ENCODE results near the gene THBD. TPM values are rescaled to one million over a fixed set of nuclear protein-coding genes. Genes with fewer than 3 reads are reported as not detected.

THBD gene
- total and polyA plus RNA-seq, 2 donors = 1.6 to 16.8 TPM

GRCh38 chr20:23086931-23087411 is 37.5 kb upstream of the THBD start:
- Histone ChIP-seq H3K36me3 (ENCODE audit: control insufficient read depth in 2 of 2, insufficient read depth in 2 of 2, low read length in 1 of 2) (no peaks in the 10 kb centered on the region), H3K4me1 (ENCODE audit: control insufficient read depth in 2 of 2, insufficient read depth in 2 of 2, low read length in 2 of 2) (peaks cover 8 to 55% of the 10 kb centered on the region in 2 donors), H3K27ac (ENCODE audit: low read depth in 1 of 2, low read length in 1 of 2) (peak overlapping the region in 1 of 2 donors; percentile 70), H3K9me3 (ENCODE audit: control insufficient read depth in 2 of 2, insufficient read depth in 1 of 2, low read length in 1 of 2) (no peaks in the 10 kb centered on the region), H3K27me3 (ENCODE audit: control insufficient read depth in 2 of 2, insufficient read depth in 1 of 2, low read length in 1 of 2) (no peaks in the 10 kb centered on the region), H3K4me3 (ENCODE audit: low read length in 2 of 2) (no peak overlapping the region)
- WGBS = 86% methylated on average over 14 of the region's 14 CpGs
- peak in 1 of 9 donors; percentile 30 for DNase-seq (ENCODE audit: low read depth in 6 of 9, low spot score in 9 of 9)

- peak within 1 kb of the TSS; percentile 26 to 47 for H3K4me3 ChIP-seq (ENCODE audit: low read length in 2 of 2)
- H3K27ac ChIP-seq (ENCODE audit: low read depth in 1 of 2, low read length in 1 of 2) = peak within 1 kb of the TSS; percentile 54 to 70
- DNase-seq (ENCODE audit: low read depth in 6 of 9, low spot score in 9 of 9) = peak; percentile 40 to 85 (median 61)
- peaks cover 0 to 4% of the 10 kb centered on the region in 2 donors for H3K36me3 ChIP-seq (ENCODE audit: control insufficient read depth in 2 of 2, insufficient read depth in 2 of 2, low read length in 1 of 2)
- no peaks in the 10 kb centered on the region for H3K9me3 ChIP-seq (ENCODE audit: control insufficient read depth in 2 of 2, insufficient read depth in 1 of 2, low read length in 1 of 2)
- WGBS = 27% methylated on average over 28 of the region's 28 CpGs
- peaks cover 8 to 64% of the 10 kb centered on the region in 2 donors for H3K4me1 ChIP-seq (ENCODE audit: control insufficient read depth in 2 of 2, insufficient read depth in 2 of 2, low read length in 2 of 2)
- H3K27me3 ChIP-seq (ENCODE audit: control insufficient read depth in 2 of 2, insufficient read depth in 1 of 2, low read length in 1 of 2) = no peaks in the 10 kb centered on the region
Measured at GRCh38 chr20:23086056-23086566, 36.6 kb upstream of the THBD start, which contains the start of gene CD93. Gene CD93 (minus strand): TSS chr20:23086324. CDS start chr20:23086192, 132 bp downstream.

- 80% methylated on average over 23 of the region's 23 CpGs for WGBS
- Histone ChIP-seq H3K27me3 (ENCODE audit: control insufficient read depth in 2 of 2, insufficient read depth in 1 of 2, low read length in 1 of 2) (no peaks in the 10 kb centered on the region), H3K9me3 (ENCODE audit: control insufficient read depth in 2 of 2, insufficient read depth in 1 of 2, low read length in 1 of 2) (no peaks in the 10 kb centered on the region), H3K36me3 (ENCODE audit: control insufficient read depth in 2 of 2, insufficient read depth in 2 of 2, low read length in 1 of 2) (peaks cover 0 to 4% of the 10 kb centered on the region in 2 donors), H3K4me1 (ENCODE audit: control insufficient read depth in 2 of 2, insufficient read depth in 2 of 2, low read length in 2 of 2) (peaks cover 8 to 64% of the 10 kb centered on the region in 2 donors), H3K27ac (ENCODE audit: low read depth in 1 of 2, low read length in 1 of 2) (peak overlapping the region; percentile 54 to 70), H3K4me3 (ENCODE audit: low read length in 2 of 2) (peak overlapping the region; percentile 26 to 47)
- peak in 5 of 9 donors; percentile 26 to 63 (median 34) for DNase-seq (ENCODE audit: low read depth in 6 of 9, low spot score in 9 of 9)
Measured at GRCh38 chr20:23085436-23086055, 36.1 kb upstream of the THBD start.

DNA sequence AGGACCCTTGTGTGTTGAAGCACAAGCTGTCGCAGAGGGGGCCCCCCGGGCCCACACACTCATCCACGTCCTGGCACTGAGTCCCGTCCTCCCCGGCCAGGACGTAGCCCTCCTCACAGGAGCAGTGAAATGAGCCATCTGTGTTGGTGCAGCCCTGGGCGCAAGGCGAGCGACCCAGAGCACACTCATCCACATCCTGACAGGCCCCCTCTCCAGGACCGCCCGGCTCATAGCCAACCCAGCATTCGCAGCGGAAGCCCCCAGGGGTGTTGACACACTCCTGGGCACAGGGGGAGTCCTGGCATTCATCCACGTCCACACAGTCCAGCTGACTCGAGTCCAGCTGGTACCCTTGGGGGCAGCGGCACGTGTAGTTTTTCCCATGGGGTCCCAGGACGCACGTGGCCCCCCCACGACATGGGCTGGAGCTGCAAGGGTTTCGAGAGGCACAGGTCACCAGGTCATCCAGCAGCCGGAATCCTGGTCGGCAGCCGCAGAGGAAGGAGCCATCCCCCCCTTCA is 35.4 kb upstream of the THBD start:
- peaks cover 8 to 64% of the 10 kb centered on the region in 2 donors for H3K4me1 ChIP-seq (ENCODE audit: control insufficient read depth in 2 of 2, insufficient read depth in 2 of 2, low read length in 2 of 2)
- H3K36me3 ChIP-seq (ENCODE audit: control insufficient read depth in 2 of 2, insufficient read depth in 2 of 2, low read length in 1 of 2) = peaks cover 0 to 4% of the 10 kb centered on the region in 2 donors
- peaks cover 0 to 1% of the 10 kb centered on the region in 2 donors for H3K9me3 ChIP-seq (ENCODE audit: control insufficient read depth in 2 of 2, insufficient read depth in 1 of 2, low read length in 1 of 2)
- WGBS = 95% methylated on average over 24 of the region's 24 CpGs
- H3K4me3 ChIP-seq (ENCODE audit: low read length in 2 of 2) = peak overlapping the region in 1 of 2 donors; percentile 47
- no peak overlapping the region for H3K27ac ChIP-seq (ENCODE audit: low read depth in 1 of 2, low read length in 1 of 2)
- peak in 1 of 9 donors; percentile 8 for DNase-seq (ENCODE audit: low read depth in 6 of 9, low spot score in 9 of 9)
- no peaks in the 10 kb centered on the region for H3K27me3 ChIP-seq (ENCODE audit: control insufficient read depth in 2 of 2, insufficient read depth in 1 of 2, low read length in 1 of 2)

DNA sequence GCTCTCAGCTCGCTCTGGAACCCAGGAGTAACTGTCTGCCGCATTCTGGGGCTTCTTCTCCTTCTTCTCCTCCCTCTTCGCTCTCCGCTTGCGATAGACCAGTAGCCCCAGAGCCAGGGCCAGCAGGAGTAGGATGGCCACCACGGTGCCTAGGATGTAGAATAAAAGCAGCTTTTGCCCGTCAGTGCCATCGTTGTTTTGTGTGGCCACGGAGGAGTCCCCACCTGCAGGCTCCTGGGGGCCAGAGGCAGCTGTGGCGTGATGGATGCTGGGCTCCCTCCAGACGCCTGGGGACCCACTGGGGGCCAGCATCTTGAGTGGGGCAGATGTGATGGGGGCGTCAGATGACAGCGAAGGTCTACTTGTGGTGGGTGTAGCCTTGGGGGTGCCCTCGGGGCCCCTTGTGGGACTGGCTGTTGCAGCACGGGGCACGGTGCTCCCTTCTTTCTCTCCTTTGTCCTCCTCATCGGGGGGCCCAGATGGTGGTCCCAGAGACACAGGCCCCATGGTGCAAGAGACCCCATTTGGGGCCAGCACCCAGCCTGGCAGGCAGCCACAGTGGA is 34.9 kb upstream of the THBD start:
- Histone ChIP-seq H3K9me3 (ENCODE audit: control insufficient read depth in 2 of 2, insufficient read depth in 1 of 2, low read length in 1 of 2) (peaks cover 0 to 1% of the 10 kb centered on the region in 2 donors), H3K4me3 (ENCODE audit: low read length in 2 of 2) (peak overlapping the region in 1 of 2 donors; percentile 47), H3K27me3 (ENCODE audit: control insufficient read depth in 2 of 2, insufficient read depth in 1 of 2, low read length in 1 of 2) (no peaks in the 10 kb centered on the region), H3K27ac (ENCODE audit: low read depth in 1 of 2, low read length in 1 of 2) (peak overlapping the region; percentile 4 to 40), H3K4me1 (ENCODE audit: control insufficient read depth in 2 of 2, insufficient read depth in 2 of 2, low read length in 2 of 2) (peaks cover 8 to 64% of the 10 kb centered on the region in 2 donors), H3K36me3 (ENCODE audit: control insufficient read depth in 2 of 2, insufficient read depth in 2 of 2, low read length in 1 of 2) (peaks cover 0 to 4% of the 10 kb centered on the region in 2 donors)
- DNase-seq (ENCODE audit: low read depth in 6 of 9, low spot score in 9 of 9) = peak in 1 of 9 donors; percentile 7
- WGBS = 95% methylated on average over 17 of the region's 17 CpGs

DNA sequence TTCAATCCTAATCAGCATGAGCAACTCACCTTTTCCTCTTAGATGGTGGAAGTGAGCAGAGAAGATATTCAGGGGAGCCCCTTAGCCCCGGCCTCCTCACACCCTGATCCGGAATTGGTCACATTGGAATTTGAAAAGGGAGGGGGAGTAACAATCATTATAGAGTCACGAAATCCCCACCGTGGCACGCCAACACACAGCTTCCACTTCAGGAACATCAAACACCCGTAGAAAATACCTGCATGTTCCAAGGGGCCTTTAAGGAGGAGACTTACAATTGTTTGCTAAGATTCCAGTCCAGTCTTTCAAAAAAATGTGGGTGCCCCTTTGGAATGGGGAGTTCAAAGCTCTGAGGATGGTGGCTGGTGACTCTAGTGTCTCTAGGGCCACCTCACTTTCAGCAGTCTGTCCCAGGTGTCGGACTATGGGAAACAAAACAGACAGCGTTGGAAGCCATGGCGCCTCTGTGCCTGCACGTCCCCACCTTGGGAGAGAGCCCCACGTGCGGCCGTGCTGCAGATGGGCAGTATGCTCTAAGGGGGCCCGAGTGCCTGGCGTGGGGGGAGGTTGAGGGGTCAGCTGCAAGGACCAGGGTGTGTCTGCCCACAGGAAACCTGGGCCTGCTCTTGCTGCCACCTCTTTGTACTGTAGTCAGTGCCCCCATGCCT is 34.2 kb upstream of the THBD start:
- Histone ChIP-seq H3K4me3 (ENCODE audit: low read length in 2 of 2) (peak overlapping the region in 1 of 2 donors; percentile 47), H3K36me3 (ENCODE audit: control insufficient read depth in 2 of 2, insufficient read depth in 2 of 2, low read length in 1 of 2) (peaks cover 0 to 4% of the 10 kb centered on the region in 2 donors), H3K9me3 (ENCODE audit: control insufficient read depth in 2 of 2, insufficient read depth in 1 of 2, low read length in 1 of 2) (peaks cover 0 to 1% of the 10 kb centered on the region in 2 donors), H3K4me1 (ENCODE audit: control insufficient read depth in 2 of 2, insufficient read depth in 2 of 2, low read length in 2 of 2) (peaks cover 8 to 64% of the 10 kb centered on the region in 2 donors), H3K27me3 (ENCODE audit: control insufficient read depth in 2 of 2, insufficient read depth in 1 of 2, low read length in 1 of 2) (no peaks in the 10 kb centered on the region), H3K27ac (ENCODE audit: low read depth in 1 of 2, low read length in 1 of 2) (peak overlapping the region; percentile 40 to 45)
- peak in 1 of 9 donors; percentile 18 for DNase-seq (ENCODE audit: low read depth in 6 of 9, low spot score in 9 of 9)
- WGBS = 92% methylated on average over 15 of the region's 15 CpGs

GRCh38 chr20:23082846-23083552 is 33.5 kb upstream of the THBD start:
- Histone ChIP-seq H3K27me3 (ENCODE audit: control insufficient read depth in 2 of 2, insufficient read depth in 1 of 2, low read length in 1 of 2) (no peaks in the 10 kb centered on the region), H3K27ac (ENCODE audit: low read depth in 1 of 2, low read length in 1 of 2) (peak overlapping the region; percentile 40 to 45), H3K4me1 (ENCODE audit: control insufficient read depth in 2 of 2, insufficient read depth in 2 of 2, low read length in 2 of 2) (peaks cover 8 to 64% of the 10 kb centered on the region in 2 donors), H3K36me3 (ENCODE audit: control insufficient read depth in 2 of 2, insufficient read depth in 2 of 2, low read length in 1 of 2) (peaks cover 0 to 4% of the 10 kb centered on the region in 2 donors), H3K4me3 (ENCODE audit: low read length in 2 of 2) (peak overlapping the region in 1 of 2 donors; percentile 47), H3K9me3 (ENCODE audit: control insufficient read depth in 2 of 2, insufficient read depth in 1 of 2, low read length in 1 of 2) (peaks cover 0 to 1% of the 10 kb centered on the region in 2 donors)
- DNase-seq (ENCODE audit: low read depth in 6 of 9, low spot score in 9 of 9) = peak in 1 of 9 donors; percentile 35
- WGBS = 92% methylated on average over 9 of the region's 9 CpGs

DNA sequence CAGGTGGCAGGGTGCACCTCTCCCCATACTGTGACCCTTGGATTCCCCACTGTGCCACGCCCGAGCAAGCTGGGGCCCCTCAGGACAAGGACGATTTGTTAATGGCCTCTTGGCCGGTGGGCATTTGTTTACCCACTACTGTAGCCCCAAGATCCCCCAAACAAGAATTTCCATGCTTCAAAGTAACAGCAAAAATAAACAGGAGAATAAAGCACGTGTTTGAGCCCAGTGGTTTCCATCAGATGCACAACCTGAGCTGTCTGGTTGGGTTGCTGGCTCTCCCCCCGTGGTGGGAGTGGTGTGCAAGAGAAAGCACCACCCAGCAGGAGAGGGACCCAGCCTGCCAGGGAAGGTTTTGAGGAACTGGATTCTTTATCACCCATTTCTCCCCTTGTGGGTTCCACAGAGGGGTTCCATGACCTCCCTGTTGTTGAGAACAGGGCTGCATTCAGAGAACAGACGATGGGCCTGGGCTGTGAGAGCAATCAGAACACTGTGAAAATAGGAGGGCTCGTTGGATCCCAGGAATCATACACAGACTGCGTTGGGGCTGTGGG is 31.9 kb upstream of the THBD start:
- no peak for DNase-seq (ENCODE audit: low read depth in 6 of 9, low spot score in 9 of 9)
- no peak overlapping the region for H3K4me3 ChIP-seq (ENCODE audit: low read length in 2 of 2)
- peaks cover 0 to 1% of the 10 kb centered on the region in 2 donors for H3K9me3 ChIP-seq (ENCODE audit: control insufficient read depth in 2 of 2, insufficient read depth in 1 of 2, low read length in 1 of 2)
- no peak overlapping the region for H3K27ac ChIP-seq (ENCODE audit: low read depth in 1 of 2, low read length in 1 of 2)
- H3K4me1 ChIP-seq (ENCODE audit: control insufficient read depth in 2 of 2, insufficient read depth in 2 of 2, low read length in 2 of 2) = peaks cover 0 to 48% of the 10 kb centered on the region in 2 donors
- 88% methylated on average over 9 of the region's 9 CpGs for WGBS
- no peaks in the 10 kb centered on the region for H3K27me3 ChIP-seq (ENCODE audit: control insufficient read depth in 2 of 2, insufficient read depth in 1 of 2, low read length in 1 of 2)
- peaks cover 0 to 4% of the 10 kb centered on the region in 2 donors for H3K36me3 ChIP-seq (ENCODE audit: control insufficient read depth in 2 of 2, insufficient read depth in 2 of 2, low read length in 1 of 2)

All from thymus (tissue), 11 donors.